ENCODE data around the gene PRR3.

GRCh38 chr6:30598912-30599624 is 42.0 kb downstream of the PRR3 start:
- TF ChIP-seq POLR2A (IDR thresholded peaks at IDR 0.05; ENCODE audit: low read length) = peak; percentile 54
- no peak for TF ChIP-seq GATA1 (IDR thresholded peaks at IDR 0.05; ENCODE audit: low read depth, low read length)

All from erythroblast (primary cell).